Smooth muscle cell (in vitro differentiated cells): ENCODE data around the gene TBC1D22A. TPM values are rescaled to one million over a fixed set of nuclear protein-coding genes. Genes with fewer than 3 reads are reported as not detected.

Experiments used
- DNase-seq: peaks from one replicate; lab custom pipeline; 2025; ENCODE audit not compliant: unreplicated experiment; lab: John Stamatoyannopoulos, UW
- H2AFZ ChIP-seq: fragments of 200-600 bp; sonication (generic); 2 replicates; pipeline ENCODE4 v1.6.0; 2016; ENCODE audit warnings: antibody characterized with exemption, low read depth, mild to moderate bottlenecking
- H3F3A ChIP-seq: fragments of 200-600 bp; sonication (generic); 2 replicates; pipeline ENCODE4 v1.6.0; 2017; ENCODE audit warnings: antibody characterized with exemption, low read depth
- H3K27ac ChIP-seq: fragments of 200-600 bp; sonication (generic); 2 replicates; pipeline ENCODE4 v1.5.1; 2016; ENCODE audit warnings: low read depth, mild to moderate bottlenecking
- H3K27me3 ChIP-seq: fragments of 200-600 bp; sonication (generic); 2 replicates; pipeline ENCODE4 v1.6.1; 2016; ENCODE audit warnings: low read depth, mild to moderate bottlenecking
- H3K36me3 ChIP-seq: fragments of 200-600 bp; sonication (generic); 2 replicates; pipeline ENCODE4 v1.5.1; 2016; ENCODE audit warnings: low read depth
- H3K4me1 ChIP-seq: fragments of 200-600 bp; sonication (generic); 2 replicates; pipeline ENCODE4 v1.5.1; 2016; ENCODE audit warnings: low read depth
- H3K4me2 ChIP-seq: fragments of 200-600 bp; sonication (generic); 2 replicates; pipeline ENCODE4 v1.6.0; 2016; ENCODE audit warnings: mild to moderate bottlenecking
- H3K4me3 ChIP-seq: fragments of 200-600 bp; sonication (generic); 2 replicates; pipeline ENCODE4 v1.5.1; 2016; ENCODE audit warnings: mild to moderate bottlenecking
- H3K79me2 ChIP-seq: fragments of 200-600 bp; sonication (generic); 2 replicates; pipeline ENCODE4 v1.6.0; 2016; ENCODE audit warnings: low read depth, mild to moderate bottlenecking
- H3K9ac ChIP-seq: fragments of 200-600 bp; sonication (generic); 2 replicates; pipeline ENCODE4 v1.6.0; 2016; ENCODE audit warnings: low read depth
- H3K9me3 ChIP-seq: fragments of 200-600 bp; sonication (generic); replicated peaks from 2 replicates; pipeline ENCODE4 v1.5.1; 2016; ENCODE audit warnings: low read depth
- H4K20me1 ChIP-seq: fragments of 200-600 bp; sonication (generic); 2 replicates; pipeline ENCODE4 v1.6.0; 2016; ENCODE audit warnings: low read depth
- CTCF ChIP-seq: fragments of 200-600 bp; sonication (generic); IDR thresholded peaks from 2 replicates; pipeline ENCODE4 v1.5.1; 2017; ENCODE audit warnings: borderline replicate concordance, mild to moderate bottlenecking, antibody characterized with exemption; ENCODE audit not compliant: insufficient read depth, poor library complexity, severe bottlenecking
- WGBS: methylation state at CpG from one replicate; pipeline ENCODE4 v1.1.7; 2016; ENCODE audit warnings: low lambda C conversion rate; 5-methylcytosine and 5-hydroxymethylcytosine counted together
- polyA plus RNA-seq: library from polyadenylated mRNA; unstranded; fragments of >200 nt; fragmentation: Nextera tagmentation; extraction: Ambion mirVana; gene quantifications from 2 replicates; pipeline ENCODE4 v1.2.1, GENCODE V29; 2016
- total RNA-seq: library from RNA; depleted of rRNA; stranded (reverse); fragments of >200 nt; gene quantifications from 2 replicates; pipeline ENCODE4 v1.2.3, GENCODE V29; 2014

TBC1D22A gene
- total and polyA plus RNA-seq, 2 experiments from 2014 or later: 12.5 to 14.4 TPM

- Histone ChIP-seq H3F3A (no peaks in the 10 kb centered on the region), H3K79me2 (no peaks in the 10 kb centered on the region), H3K27me3 (no peaks in the 10 kb centered on the region), H3K36me3 (no peaks in the 10 kb centered on the region), H3K9ac (no peak overlapping the region), H3K9me3 (no peaks in the 10 kb centered on the region), H3K27ac (no peak overlapping the region), H3K4me1 (no peaks in the 10 kb centered on the region), H4K20me1 (peaks cover 53% of the 10 kb centered on the region), H3K4me3 (no peak overlapping the region), H2AFZ (no peak overlapping the region), H3K4me2 (no peak overlapping the region)
- DNase-seq: no peak
- no peak for TF ChIP-seq CTCF
- WGBS: 93% methylated on average over 29 of the region's 29 CpGs
Observed at GRCh38 chr22:46902998-46903916, 140.8 kb downstream of the TBC1D22A start.

- DNase-seq: no peak
- 93% methylated on average over 12 of the region's 15 CpGs for WGBS
Observed at GRCh38 chr22:46905415-46905814, 143.0 kb downstream of the TBC1D22A start.

GRCh38 chr22:46905834-46906233, 143.4 kb downstream of the TBC1D22A start:
- WGBS: 93% methylated on average over 8 of the region's 8 CpGs
- DNase-seq: no peak
- Histone ChIP-seq H3K4me2 (no peak overlapping the region), H3K9ac (no peak overlapping the region), H2AFZ (no peak overlapping the region), H3K4me3 (no peak overlapping the region), H3K9me3 (no peaks in the 10 kb centered on the region), H3F3A (no peaks in the 10 kb centered on the region), H3K36me3 (no peaks in the 10 kb centered on the region), H4K20me1 (peaks cover 57% of the 10 kb centered on the region), H3K79me2 (no peaks in the 10 kb centered on the region), H3K27ac (no peak overlapping the region), H3K4me1 (no peaks in the 10 kb centered on the region), H3K27me3 (no peaks in the 10 kb centered on the region)
- no peak for TF ChIP-seq CTCF

More at GRCh38 chr22:46905415-46905814, 143.0 kb downstream of the TBC1D22A start:
- Histone ChIP-seq H3K4me2 (no peak overlapping the region), H3K79me2 (no peaks in the 10 kb centered on the region), H3K4me3 (no peak overlapping the region), H2AFZ (no peak overlapping the region), H3F3A (no peaks in the 10 kb centered on the region), H4K20me1 (peaks cover 57% of the 10 kb centered on the region), H3K9me3 (no peaks in the 10 kb centered on the region), H3K27me3 (no peaks in the 10 kb centered on the region), H3K9ac (no peak overlapping the region), H3K4me1 (no peaks in the 10 kb centered on the region), H3K27ac (no peak overlapping the region), H3K36me3 (no peaks in the 10 kb centered on the region)
- TF ChIP-seq CTCF: no peak
